Measurements from ENCODE around the gene HS3ST3B1.

The HS3ST3B1 gene

GRCh38 chr17:14373614-14374259 is 72.9 kb downstream of the HS3ST3B1 start:
- TF ChIP-seq USF1 (IDR thresholded peaks at IDR 0.05) = no peak
- TF ChIP-seq TAF1 (IDR thresholded peaks at IDR 0.05; ENCODE audit: low read depth) = no peak
- TF ChIP-seq CREB1 (IDR thresholded peaks at IDR 0.05; ENCODE audit: low read depth) = no peak
- no peak for TF ChIP-seq RAD21 (IDR thresholded peaks at IDR 0.05; ENCODE audit: low read depth)
- TF ChIP-seq YY1 (IDR thresholded peaks at IDR 0.05; ENCODE audit: low read depth) = no peak
- no peak for TF ChIP-seq EGR1 (IDR thresholded peaks at IDR 0.05)
- no peak for TF ChIP-seq REST (IDR thresholded peaks at IDR 0.05; ENCODE audit: low read depth)
- TF ChIP-seq MAX (IDR thresholded peaks at IDR 0.05) = no peak
- no peak for TF ChIP-seq NFIC (IDR thresholded peaks at IDR 0.05)
- TF ChIP-seq TEAD4 (IDR thresholded peaks at IDR 0.05) = no peak
- TF ChIP-seq TCF12 (IDR thresholded peaks at IDR 0.05; ENCODE audit: low read depth) = no peak
- no peak for TF ChIP-seq FOXM1 (IDR thresholded peaks at IDR 0.05; ENCODE audit: borderline replicate concordance, low read depth)
- TF ChIP-seq ZBTB7A (IDR thresholded peaks at IDR 0.05; ENCODE audit: low read depth) = no peak
- TF ChIP-seq EP300 (IDR thresholded peaks at IDR 0.05; ENCODE audit: borderline replicate concordance) = no peak
- TF ChIP-seq CEBPB (IDR thresholded peaks at IDR 0.05) = no peak

- TF ChIP-seq TCF12 (IDR thresholded peaks at IDR 0.05; ENCODE audit: low read depth) = no peak
- TF ChIP-seq EGR1 (IDR thresholded peaks at IDR 0.05) = no peak
- TF ChIP-seq FOXM1 (IDR thresholded peaks at IDR 0.05; ENCODE audit: borderline replicate concordance, low read depth) = no peak
- no peak for TF ChIP-seq MAX (IDR thresholded peaks at IDR 0.05)
- no peak for TF ChIP-seq ZBTB7A (IDR thresholded peaks at IDR 0.05; ENCODE audit: low read depth)
- no peak for TF ChIP-seq CREB1 (IDR thresholded peaks at IDR 0.05; ENCODE audit: low read depth)
- no peak for TF ChIP-seq RAD21 (IDR thresholded peaks at IDR 0.05; ENCODE audit: low read depth)
- no peak for TF ChIP-seq USF1 (IDR thresholded peaks at IDR 0.05)
- TF ChIP-seq EP300 (IDR thresholded peaks at IDR 0.05; ENCODE audit: borderline replicate concordance) = no peak
- no peak for TF ChIP-seq TEAD4 (IDR thresholded peaks at IDR 0.05)
- TF ChIP-seq NFIC (IDR thresholded peaks at IDR 0.05) = no peak
- TF ChIP-seq CEBPB (IDR thresholded peaks at IDR 0.05) = no peak
- no peak for TF ChIP-seq TAF1 (IDR thresholded peaks at IDR 0.05; ENCODE audit: low read depth)
- no peak for TF ChIP-seq YY1 (IDR thresholded peaks at IDR 0.05; ENCODE audit: low read depth)
- TF ChIP-seq REST (IDR thresholded peaks at IDR 0.05; ENCODE audit: low read depth) = no peak
Measured at GRCh38 chr17:14374268-14374667, 73.4 kb downstream of the HS3ST3B1 start.

GRCh38 chr17:14376666-14377065 is 75.8 kb downstream of the HS3ST3B1 start:
- no peak for TF ChIP-seq ZBTB7A (IDR thresholded peaks at IDR 0.05; ENCODE audit: low read depth)
- no peak for TF ChIP-seq YY1 (IDR thresholded peaks at IDR 0.05; ENCODE audit: low read depth)
- no peak for TF ChIP-seq TEAD4 (IDR thresholded peaks at IDR 0.05)
- TF ChIP-seq FOXM1 (IDR thresholded peaks at IDR 0.05; ENCODE audit: borderline replicate concordance, low read depth) = no peak
- TF ChIP-seq CEBPB (IDR thresholded peaks at IDR 0.05) = no peak
- TF ChIP-seq REST (IDR thresholded peaks at IDR 0.05; ENCODE audit: low read depth) = no peak
- no peak for TF ChIP-seq NFIC (IDR thresholded peaks at IDR 0.05)
- TF ChIP-seq EGR1 (IDR thresholded peaks at IDR 0.05) = no peak
- TF ChIP-seq CREB1 (IDR thresholded peaks at IDR 0.05; ENCODE audit: low read depth) = no peak

GRCh38 chr17:14381606-14382005 is 80.7 kb downstream of the HS3ST3B1 start:
- TF ChIP-seq TAF1 (IDR thresholded peaks at IDR 0.05; ENCODE audit: low read depth) (no peak), EGR1 (IDR thresholded peaks at IDR 0.05) (no peak), USF1 (IDR thresholded peaks at IDR 0.05) (no peak), CEBPB (IDR thresholded peaks at IDR 0.05) (no peak), RAD21 (IDR thresholded peaks at IDR 0.05; ENCODE audit: low read depth) (no peak)

All from Ishikawa (cell line).